GM21360 (cell line): ENCODE results near the gene STAG1.
"Not testable (repeated sequence)": the region's sequence is repeated elsewhere in the genome, so short reads cannot be mapped to it uniquely, and the experiment has no call there.

Experiments
- ATAC-seq: cut with Tn5 transposase; IDR thresholded peaks from one replicate; pipeline ENCODE4 v1.9.1; 2021; ENCODE audit warnings: mild to moderate bottlenecking, moderate library complexity; ENCODE audit not compliant: unreplicated experiment

The STAG1 gene

DNA sequence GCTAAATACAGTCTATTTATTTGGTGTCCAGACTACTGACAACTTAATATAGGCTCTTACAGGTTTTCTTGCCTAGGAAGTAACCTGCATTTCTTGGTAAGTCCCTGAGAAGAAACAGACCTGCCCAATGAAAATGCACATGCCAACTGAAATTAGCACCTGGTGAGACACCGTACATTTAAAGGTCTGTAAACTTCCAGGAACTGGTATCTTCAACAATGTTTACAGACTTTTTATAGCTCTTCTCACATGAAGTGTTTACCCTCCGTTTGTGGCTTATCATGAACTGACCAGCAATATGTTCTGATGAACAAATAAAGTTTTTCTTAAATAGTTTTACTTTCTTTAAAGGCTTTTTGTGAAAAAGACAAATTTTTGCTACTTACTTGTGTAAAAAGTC is 408.7 kb downstream of the STAG1 start:
- ATAC-seq, result no peak

DNA sequence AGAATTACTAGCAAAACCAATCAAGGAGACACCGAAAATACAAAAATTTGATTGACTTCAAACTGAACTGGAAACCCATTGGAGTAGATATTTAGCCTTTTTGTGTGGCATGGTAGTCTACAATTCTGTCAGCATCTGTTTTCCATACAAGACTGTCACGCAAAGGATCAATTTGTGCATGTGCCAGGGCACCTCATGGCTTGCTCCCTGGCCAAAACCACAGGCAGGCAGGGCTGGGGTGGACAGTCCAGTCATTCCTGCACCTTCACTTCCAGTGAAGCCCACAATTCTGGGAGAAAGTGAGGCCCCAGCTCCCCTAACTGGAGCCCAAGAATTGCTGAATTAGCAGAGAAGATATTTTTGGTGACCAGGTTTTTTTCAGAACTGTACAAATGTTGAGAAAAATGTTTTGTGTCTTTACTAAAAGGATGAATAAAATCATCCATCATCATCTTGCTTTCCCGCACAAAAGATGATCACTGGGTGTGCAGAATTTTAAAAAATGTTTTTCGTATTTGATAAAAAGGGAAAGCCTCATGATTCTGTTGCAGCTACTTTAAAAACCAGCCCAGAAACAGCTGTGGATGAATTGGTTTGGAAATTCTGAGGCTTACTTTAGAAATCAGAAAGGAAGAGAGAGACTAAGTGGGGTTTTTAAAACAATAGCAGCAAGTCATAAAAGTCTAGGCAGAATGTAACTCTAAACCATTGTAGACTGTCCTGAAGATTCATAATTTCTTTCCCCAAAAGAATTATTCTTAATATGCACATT is 415.7 kb downstream of the STAG1 start:
- no peak for ATAC-seq

DNA sequence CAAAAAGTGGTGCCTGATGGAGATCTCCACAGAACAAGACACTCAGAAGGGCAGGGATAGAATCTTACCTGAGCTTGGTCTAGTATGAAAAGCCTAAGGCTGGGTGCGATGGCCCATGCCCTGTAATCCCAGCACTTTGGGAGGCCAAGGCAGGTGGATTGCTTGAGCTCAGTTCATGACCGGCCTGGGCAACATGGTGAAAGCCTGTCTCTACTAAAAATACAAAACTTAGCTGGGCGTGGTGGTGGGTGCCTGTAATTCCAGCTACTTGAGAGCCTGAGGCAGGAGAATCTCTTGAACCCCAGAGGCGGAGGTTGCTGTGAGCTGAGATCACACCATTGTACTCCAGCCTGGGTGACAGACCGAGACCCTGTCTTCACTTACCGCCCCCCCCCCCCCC is 417.5 kb downstream of the STAG1 start:
- ATAC-seq, result not testable (repeated sequence)

DNA sequence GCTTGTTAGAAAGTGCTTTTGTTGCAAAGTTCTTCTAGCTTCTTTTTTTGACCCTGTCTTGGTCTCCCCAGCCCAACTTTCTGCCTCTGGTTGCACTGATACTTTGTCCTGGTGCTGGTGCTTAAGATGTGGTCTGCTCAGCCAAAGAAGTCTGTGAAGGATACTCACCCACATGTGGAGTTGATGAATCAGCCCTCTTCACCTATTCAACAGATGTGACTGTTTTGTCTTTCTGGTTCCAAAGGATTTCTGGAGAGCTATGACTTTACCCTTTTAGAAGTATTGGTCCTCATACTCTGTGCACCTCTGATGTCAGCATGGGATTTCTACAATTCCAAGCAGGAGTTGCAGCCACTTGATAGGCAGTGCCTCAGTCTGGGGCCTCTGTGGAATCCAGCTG is 418.0 kb downstream of the STAG1 start:
- no peak for ATAC-seq

DNA sequence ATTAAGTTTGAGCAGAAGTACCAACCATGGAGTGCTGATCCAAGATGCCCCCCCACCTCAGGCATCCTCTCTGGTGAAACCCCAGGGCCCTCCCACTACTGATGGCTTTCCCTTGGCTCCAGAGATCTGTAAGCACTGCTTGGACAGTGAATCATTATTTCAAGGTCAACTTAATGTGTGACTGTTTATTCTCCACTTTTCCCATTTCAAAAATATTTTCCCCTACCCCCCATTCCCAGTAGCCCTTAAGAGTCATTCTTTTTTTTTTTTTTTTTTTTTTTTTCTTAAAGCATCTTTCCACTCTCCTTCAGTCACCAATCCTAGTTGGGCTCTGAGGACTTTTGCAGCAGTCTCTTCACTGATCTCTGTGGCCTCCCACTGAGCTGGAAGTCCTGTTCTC is 419.4 kb downstream of the STAG1 start:
- ATAC-seq, result no peak

DNA sequence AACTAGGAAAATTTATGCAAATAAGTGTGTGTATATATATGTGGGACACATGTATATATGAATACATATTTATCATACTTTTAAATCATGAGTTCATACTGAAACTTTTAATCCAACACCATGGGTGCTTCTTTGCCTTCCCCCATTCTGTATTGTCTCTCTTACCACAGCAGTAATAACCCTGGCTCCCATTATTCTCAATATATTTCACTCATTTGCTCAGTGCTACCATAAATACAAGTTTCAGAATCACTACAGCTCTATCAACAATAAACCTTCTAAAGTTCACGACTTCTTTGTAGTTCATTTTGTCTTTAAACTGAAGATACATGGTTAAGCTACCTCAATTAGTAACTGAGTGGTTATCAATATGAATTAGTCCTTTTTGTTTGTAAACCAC is 419.9 kb downstream of the STAG1 start:
- no peak for ATAC-seq

DNA sequence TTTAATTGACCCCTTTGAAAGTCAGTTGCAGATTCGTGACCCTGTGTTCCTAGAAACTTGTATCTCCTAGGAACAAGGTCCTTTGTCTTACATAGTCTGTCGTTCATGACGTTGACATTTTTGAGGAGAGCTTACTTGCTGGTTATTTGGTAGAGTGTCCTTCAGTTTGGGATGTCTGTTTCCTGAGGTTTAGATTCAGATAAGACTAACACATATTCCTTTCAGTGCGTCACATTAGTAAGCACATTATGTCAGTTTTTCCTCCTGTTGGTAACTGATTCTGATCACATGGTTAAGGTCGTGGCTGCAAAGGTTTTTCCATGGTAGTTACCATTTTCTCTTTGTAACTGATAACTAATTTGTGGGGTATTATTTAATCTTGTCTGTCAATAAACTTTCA is 421.3 kb downstream of the STAG1 start:
- ATAC-seq, result no peak

DNA sequence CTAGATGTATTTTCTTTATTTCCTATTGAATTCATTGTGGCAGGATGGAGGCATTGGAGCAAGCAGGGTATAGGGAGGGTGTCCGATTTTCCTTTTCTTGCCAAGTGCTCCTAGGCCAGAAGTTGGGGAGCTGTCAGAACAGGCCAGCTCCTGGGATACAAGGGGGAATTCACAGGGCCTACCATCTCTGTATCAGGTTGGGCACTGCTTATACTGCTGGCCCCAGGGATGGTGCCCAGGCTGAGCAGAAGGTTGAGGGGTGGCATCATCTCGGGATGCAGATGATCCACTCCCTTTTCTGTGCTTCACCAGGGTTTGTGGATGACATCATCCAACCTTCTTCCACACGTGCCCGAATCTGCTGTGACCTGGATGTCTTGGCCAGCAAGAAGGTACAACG is 422.6 kb downstream of the STAG1 start:
- ATAC-seq, result no peak

DNA sequence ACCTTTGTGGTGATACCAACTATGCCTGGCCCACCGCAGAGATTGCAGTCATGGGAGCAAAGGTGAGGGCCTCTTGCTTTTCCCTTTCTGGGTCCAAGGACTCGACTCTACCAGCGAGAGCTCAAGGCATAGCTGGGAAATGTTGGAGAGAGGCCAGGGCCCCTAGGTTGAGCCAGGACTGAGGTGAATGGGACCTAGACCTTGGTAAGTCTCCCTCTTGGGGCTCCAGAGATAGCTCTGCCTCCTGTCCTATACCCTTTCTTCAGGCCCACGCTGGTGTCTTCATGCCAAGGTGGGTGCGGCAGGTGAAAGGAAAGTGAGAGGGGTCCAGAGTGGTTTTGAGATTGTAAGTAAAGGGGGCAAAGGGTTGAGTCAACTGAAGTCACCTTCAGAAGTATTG is 424.5 kb downstream of the STAG1 start:
- ATAC-seq, result no peak

DNA sequence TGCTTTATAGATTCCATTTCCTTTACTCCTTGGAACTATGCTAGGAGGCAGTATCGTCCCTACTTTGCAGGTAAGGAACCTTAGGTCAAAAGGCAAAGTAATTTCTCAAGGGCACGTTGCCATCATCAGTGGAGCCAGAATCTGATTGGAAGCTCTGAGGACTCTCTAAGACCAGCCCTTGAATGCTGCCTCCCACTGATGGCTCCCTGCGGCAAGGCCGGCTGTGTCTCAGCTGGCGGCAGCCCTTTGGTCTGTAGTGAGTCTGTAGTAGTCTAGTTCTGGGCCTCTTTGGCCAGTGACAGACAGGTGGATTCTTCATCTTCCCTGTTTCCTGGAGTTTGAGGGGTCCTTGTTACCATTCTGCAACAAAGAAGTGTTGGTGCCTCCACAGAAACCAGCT is 425.9 kb downstream of the STAG1 start:
- ATAC-seq, result no peak

DNA sequence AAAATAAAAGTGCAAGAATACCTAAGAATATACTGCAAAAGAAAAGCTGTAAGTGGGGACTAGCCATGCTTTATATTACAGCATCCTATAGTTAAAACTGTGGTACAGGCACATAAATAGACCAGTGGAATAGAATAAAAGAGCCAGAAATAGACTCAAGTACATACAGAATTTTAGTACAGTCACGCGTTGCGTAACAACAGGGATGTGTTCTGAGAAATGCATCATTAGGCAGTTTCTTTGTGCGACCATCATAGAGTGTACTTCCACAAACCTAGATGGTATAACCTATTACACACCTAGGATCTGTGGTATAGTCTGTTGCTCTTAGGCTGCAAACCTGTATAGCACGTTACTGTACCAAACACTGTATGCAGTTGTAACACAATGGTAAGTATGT is 440.2 kb downstream of the STAG1 start:
- ATAC-seq, result no peak

DNA sequence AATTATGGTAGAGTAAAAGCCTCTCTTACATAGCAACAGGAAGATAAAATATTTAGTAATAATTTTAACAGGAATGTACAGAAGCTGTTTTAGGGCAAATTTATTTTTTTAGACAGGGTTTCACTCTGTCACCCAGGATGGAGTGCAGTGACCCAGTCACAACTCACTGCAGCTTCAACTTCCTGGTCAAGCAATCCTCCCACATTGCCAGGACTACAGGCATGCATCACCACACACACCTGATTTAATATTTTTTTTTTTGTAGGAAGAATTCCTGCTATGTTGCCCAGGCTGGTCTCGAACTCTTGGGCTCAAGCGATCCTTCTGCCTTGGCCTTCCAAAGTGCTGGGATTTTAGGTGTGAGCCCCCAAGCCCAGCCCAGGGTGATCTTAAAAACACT is 440.9 kb downstream of the STAG1 start:
- ATAC-seq, result no peak

DNA sequence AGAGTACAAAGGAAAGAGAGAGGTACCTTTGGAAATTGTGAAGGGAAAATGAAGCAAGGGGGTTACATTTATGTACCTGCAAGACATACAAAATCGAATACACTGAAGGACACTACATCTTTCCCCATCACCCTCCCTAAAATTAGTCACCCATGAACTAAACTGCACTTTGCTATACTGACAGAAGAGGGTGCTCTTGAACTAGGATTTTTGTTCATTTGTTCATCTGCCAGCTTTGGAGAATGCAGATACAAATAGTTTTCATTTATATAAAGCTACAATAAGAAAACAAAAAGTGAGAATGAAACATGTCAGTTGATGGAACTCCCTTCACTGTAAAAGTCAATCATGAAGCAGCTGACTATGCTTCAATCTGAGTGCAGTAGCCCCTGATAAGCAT is 446.3 kb downstream of the STAG1 start:
- no peak for ATAC-seq

DNA sequence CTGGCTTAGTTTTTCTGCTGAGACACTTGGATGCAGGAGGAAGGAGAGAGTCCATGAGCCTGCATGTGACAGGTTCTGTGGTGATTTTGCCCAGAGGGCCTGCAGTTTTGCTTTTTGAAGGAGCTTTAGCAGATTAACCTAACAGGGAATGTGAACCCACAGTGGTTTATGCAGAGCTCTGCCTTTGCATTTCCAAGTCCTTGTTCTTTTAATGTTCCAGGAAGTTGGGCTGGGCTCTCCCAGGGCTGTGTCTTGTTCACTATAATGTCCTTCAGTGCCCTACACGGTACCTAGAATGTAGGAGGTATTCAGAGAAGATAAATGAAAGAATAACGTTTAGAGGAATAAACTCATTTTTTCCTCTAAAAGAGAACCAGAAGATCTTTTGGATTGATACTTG is 451.7 kb downstream of the STAG1 start:
- no peak for ATAC-seq

DNA sequence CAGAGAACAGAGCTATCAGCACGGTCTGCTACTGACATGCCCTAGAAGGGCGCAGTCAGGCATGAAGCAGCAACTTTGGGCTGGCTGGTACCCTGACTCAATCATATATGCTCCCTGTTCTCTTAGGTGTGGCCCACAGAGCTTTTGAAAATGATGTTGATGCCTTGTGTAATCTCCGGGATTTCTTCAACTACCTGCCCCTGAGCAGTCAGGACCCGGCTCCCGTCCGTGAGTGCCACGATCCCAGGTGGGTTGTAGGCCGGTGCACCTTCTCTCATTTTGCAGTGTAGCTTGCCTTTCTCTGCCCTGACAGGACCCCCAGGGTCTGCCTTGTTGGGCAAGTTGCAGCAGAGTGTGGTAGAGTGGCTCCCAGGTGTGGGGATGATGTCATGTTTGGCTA is 454.4 kb downstream of the STAG1 start:
- ATAC-seq, result no peak

DNA sequence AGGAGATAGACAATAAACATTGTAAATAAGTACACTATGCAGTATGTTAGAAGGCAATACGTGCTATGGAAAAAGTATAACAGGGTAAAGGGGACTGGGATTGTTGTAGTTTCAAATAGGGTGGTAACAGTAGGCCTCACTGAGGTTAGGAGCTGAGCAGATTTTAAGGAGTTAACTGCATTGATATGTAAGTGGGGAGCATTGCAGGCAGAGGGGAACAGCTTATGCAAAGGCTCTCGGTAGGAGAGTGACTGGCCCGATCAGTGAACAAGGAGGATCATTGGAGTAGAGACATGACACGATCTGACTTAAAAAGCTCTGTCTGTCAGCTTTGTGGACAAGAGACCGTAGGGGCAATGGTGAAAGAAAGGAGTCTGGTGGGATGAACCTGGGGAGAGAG is 455.2 kb downstream of the STAG1 start:
- ATAC-seq, result no peak

DNA sequence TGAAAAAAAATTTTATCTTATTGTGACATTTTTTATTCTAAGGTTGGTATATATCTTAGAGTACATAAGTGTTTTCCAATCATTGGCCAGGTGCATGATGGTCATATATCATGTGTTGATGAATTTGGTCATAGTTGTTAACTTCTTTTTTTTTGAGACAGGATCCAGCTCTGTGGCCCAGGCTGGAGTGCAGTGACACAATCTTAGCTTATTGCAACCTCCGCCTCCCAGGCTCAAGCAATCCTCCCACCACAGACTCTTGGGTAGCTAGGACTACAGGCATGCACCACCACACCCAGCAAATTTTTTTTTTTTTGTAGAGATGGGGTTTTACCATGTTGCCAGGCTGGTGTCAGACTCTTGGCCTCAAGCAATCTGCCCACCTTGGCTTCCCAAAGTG is 458.0 kb downstream of the STAG1 start:
- ATAC-seq, result no peak

DNA sequence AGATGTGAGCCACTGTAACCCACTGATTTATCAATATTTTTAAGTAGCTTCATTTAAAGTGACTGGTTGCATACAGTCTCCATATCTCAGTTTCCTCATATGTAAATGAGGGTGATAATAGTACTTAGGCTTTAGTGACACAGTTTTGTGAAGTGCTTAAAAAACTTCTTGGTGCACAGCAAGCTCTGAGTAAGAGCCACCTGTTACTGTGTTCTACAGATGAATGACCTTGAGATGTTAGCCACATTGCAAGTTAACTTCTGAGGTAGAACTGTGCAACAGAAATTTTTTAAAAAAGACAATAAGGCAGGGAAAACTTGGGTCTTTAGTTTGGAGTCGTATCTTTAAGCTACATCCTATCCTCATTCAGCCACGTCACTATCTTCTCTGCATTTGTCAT is 458.9 kb downstream of the STAG1 start:
- ATAC-seq, result no peak

DNA sequence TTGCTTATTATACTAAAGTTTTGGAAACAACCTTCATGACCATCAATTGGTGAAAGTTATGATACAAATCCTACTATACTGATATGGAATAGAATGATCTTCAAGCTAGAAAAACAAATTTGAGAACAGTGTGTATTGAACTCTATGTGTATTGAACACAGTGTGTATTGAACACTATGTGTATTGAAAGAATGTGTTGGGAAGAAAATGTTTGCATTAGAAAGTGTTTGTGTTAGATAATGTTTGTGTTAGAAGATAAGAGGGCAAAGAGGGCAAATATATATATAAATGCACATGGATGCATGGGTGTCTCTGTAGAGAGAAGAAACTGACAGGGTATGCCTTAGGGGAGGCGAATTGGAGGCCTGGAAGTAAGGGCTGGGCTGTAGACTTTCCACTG is 459.7 kb downstream of the STAG1 start:
- ATAC-seq, result no peak

DNA sequence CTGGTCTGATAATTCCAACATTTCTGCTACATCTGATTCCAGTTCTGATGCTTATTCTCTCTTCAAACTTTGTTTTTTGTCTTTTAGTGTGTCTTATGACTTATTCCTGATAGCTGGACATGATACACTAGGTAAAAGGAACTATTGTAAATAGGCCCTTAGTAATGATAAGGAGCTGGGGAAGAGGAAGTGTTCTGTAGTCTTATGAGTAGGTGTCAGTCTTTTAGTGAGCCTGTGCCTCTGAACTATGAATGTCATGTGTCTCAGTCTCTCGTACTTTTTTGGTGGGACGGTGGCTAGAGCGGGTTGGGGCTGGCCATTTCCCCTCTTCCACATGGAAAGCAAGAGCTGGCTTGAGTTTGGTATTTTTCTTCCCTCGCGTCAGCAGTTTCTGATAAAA is 460.9 kb downstream of the STAG1 start:
- ATAC-seq, result no peak
